IMR-90 (cell line): ENCODE measurements around the gene C10orf90. TPM values are rescaled to one million over a fixed set of nuclear protein-coding genes. Genes with fewer than 3 reads are reported as not detected.

ENCODE experiments used
- ATAC-seq: fragments of 200-7000 bp; cut with Tn5 transposase; 2 replicates; pipeline ENCODE4 v1.9.1; 2020; ENCODE audit warnings: low read depth, mild to moderate bottlenecking, moderate library complexity
- BruUV-seq: library from RNA; stranded (reverse); fragments of 400-500 nt; replicated peaks from 2 replicates; lab custom pipeline; 2021; lab: Mats Ljungman, UMichigan
- CTCF ChIA-PET: fragments of 300-600 bp; formaldehyde crosslinking; extraction: SDS; loops from one replicate; lab custom pipeline; 2021; ENCODE audit warnings: antibody characterized with exemption; lab: Yijun Ruan, JAX
- POLR2A ChIA-PET: fragments of 300-600 bp; sonication (Branson Sonifier 250); formaldehyde crosslinking; loops from one replicate; lab custom pipeline; 2022; ENCODE audit warnings: antibody characterized with exemption; ENCODE audit not compliant: unreplicated experiment; lab: Charles Lee
- DNase-seq: peaks from one replicate; pipeline ENCODE4 v3.0.0; 2013
- H2AFZ ChIP-seq: replicated peaks from 2 replicates; pipeline ENCODE3; 2013; ENCODE audit warnings: low read length, mild to moderate bottlenecking; ENCODE audit not compliant: poor library complexity
- H2AK5ac ChIP-seq: 2 replicates; pipeline ENCODE4 v1.6.1; 2013; ENCODE audit warnings: low read depth, low read length, inconsistent platforms
- H2AK9ac ChIP-seq: replicated peaks from 2 replicates; pipeline ENCODE3; 2013; ENCODE audit warnings: mild to moderate bottlenecking, low read depth, low read length, moderate library complexity; ENCODE audit not compliant: poor library complexity
- H2BK120ac ChIP-seq: 2 replicates; pipeline ENCODE4 v1.6.1; 2013; ENCODE audit warnings: low read depth, low read length, inconsistent platforms
- H2BK15ac ChIP-seq: 3 replicates; pipeline ENCODE4 v1.6.1; 2013; ENCODE audit warnings: low read depth, low read length, inconsistent platforms
- H2BK20ac ChIP-seq: 2 replicates; pipeline ENCODE4 v1.6.1; 2013; ENCODE audit warnings: low read depth, mild to moderate bottlenecking, inconsistent platforms, low read length, moderate library complexity
- H2BK5ac ChIP-seq: 2 replicates; pipeline ENCODE4 v1.6.1; 2013; ENCODE audit warnings: mild to moderate bottlenecking, low read depth, low read length, inconsistent platforms; ENCODE audit not compliant: poor library complexity, severe bottlenecking
- H3K14ac ChIP-seq: replicated peaks from 2 replicates; pipeline ENCODE4 v1.6.1; 2013; ENCODE audit warnings: low read depth, low read length, inconsistent platforms
- H3K18ac ChIP-seq: 2 replicates; pipeline ENCODE4 v1.6.1; 2013; ENCODE audit warnings: low read depth, low read length, control low read depth
- H3K23ac ChIP-seq: 2 replicates; pipeline ENCODE4 v1.6.1; 2013; ENCODE audit warnings: low read depth, low read length, inconsistent platforms
- H3K27ac ChIP-seq: 2 replicates; pipeline ENCODE4 v1.5.1; 2013; ENCODE audit warnings: mild to moderate bottlenecking, control low read depth, low read length; ENCODE audit not compliant: insufficient read depth
- H3K27me3 ChIP-seq: 2 replicates; pipeline ENCODE4 v1.6.1; 2013; ENCODE audit warnings: low read length; ENCODE audit not compliant: control insufficient read depth, insufficient read depth
- H3K36me3 ChIP-seq: 2 replicates; pipeline ENCODE4 v1.6.1; 2013; ENCODE audit warnings: low read length, mixed read lengths; ENCODE audit not compliant: control insufficient read depth, insufficient read depth
- H3K4ac ChIP-seq: 2 replicates; pipeline ENCODE4 v1.6.1; 2013; ENCODE audit warnings: low read depth, low read length, inconsistent platforms
- H3K4me1 ChIP-seq: 2 replicates; pipeline ENCODE4 v1.6.1; 2013; ENCODE audit warnings: low read length, mixed read lengths; ENCODE audit not compliant: control insufficient read depth, insufficient read depth
- H3K4me2 ChIP-seq: 2 replicates; pipeline ENCODE4 v1.6.1; 2013; ENCODE audit warnings: low read depth, mild to moderate bottlenecking, control low read depth, low read length, moderate library complexity
- H3K4me3 ChIP-seq: 2 replicates; pipeline ENCODE4 v1.5.1; 2013; ENCODE audit warnings: low read depth, mild to moderate bottlenecking, control low read depth, low read length, moderate library complexity; ENCODE audit not compliant: insufficient read depth
- H3K56ac ChIP-seq: 2 replicates; pipeline ENCODE4 v1.6.1; 2013; ENCODE audit warnings: low read length, inconsistent platforms; ENCODE audit not compliant: insufficient read depth; ENCODE audit errors: extremely low read depth
- H3K79me1 ChIP-seq, 2 experiments: 2 replicates each; pipeline ENCODE4 v1.6.1; 2013; ENCODE audit warnings: low read length in 2 of 2, inconsistent platforms in 1 of 2, low read depth in 1 of 2
- H3K9ac ChIP-seq: 2 replicates; pipeline ENCODE4 v1.6.1; 2013; ENCODE audit warnings: low read depth, low read length, control low read depth
- H3K9me1 ChIP-seq: 2 replicates; pipeline ENCODE4 v1.6.1; 2013; ENCODE audit warnings: low read length, inconsistent platforms; ENCODE audit not compliant: insufficient read depth
- H3K9me3 ChIP-seq: 2 replicates; pipeline ENCODE4 v1.6.1; 2013; ENCODE audit warnings: low read length; ENCODE audit not compliant: control insufficient read depth, insufficient read depth
- H4K20me1 ChIP-seq: 2 replicates; pipeline ENCODE4 v1.6.1; 2013; ENCODE audit warnings: low read length, inconsistent platforms; ENCODE audit not compliant: insufficient read depth
- H4K5ac ChIP-seq: 2 replicates; pipeline ENCODE4 v1.6.1; 2013; ENCODE audit warnings: mild to moderate bottlenecking, low read depth, low read length, control low read depth
- H4K8ac ChIP-seq, 2 experiments: 2 replicates each; pipeline ENCODE4 v1.6.1; 2013; ENCODE audit warnings: low read depth in 2 of 2, low read length in 2 of 2, control low read depth in 1 of 2, inconsistent platforms in 1 of 2
- H4K91ac ChIP-seq: 2 replicates; pipeline ENCODE4 v1.6.1; 2013; ENCODE audit warnings: low read depth, low read length, inconsistent platforms; ENCODE audit not compliant: insufficient read depth
- CEBPB ChIP-seq: IDR thresholded peaks from 2 replicates; pipeline ENCODE4 v1.6.1; 2012; ENCODE audit warnings: low read depth, low read length, improper control_type of control experiment
- MXI1 ChIP-seq: IDR thresholded peaks from 2 replicates; pipeline ENCODE4 v1.6.1; 2012; ENCODE audit warnings: low read depth, mild to moderate bottlenecking, low read length, moderate library complexity, borderline replicate concordance
- WGBS, 2 experiments: methylation state at CpG; one replicate each; pipeline versions ENCODE4 v1.1.5 to v1.1.7; 2013; ENCODE audit warnings: missing lambda C conversion rate in 2 of 2; ENCODE audit not compliant: insufficient read length in 1 of 2; ENCODE audit errors: extremely low coverage in 2 of 2; 5-methylcytosine and 5-hydroxymethylcytosine counted together
- dilution Hi-C: fragments of 300-500 bp; cut with HindIII; formaldehyde crosslinking; loops from one replicate; pipeline ENCODE4 v1.14.3; 2018; ENCODE audit warnings: low sequenced_read_pairs; ENCODE audit not compliant: unreplicated experiment
- in situ Hi-C: fragments of 300-500 bp; cut with MboI; formaldehyde crosslinking; loops from 3 replicates; pipeline ENCODE4 v1.14.3; 2019; ENCODE audit warnings: low sequenced_read_pairs, inconsistent platforms, mixed read lengths
- intact Hi-C: fragments of 100-400 bp; cut with micrococcal nuclease; formaldehyde crosslinking; loops from 2 replicates; pipeline ENCODE4 v1.10.0; 2022
- polyA plus RNA-seq, 3 experiments: library from polyadenylated mRNA; depleted of rRNA; stranded (reverse); fragments of >200 nt; gene quantifications; 2 replicates each; pipeline ENCODE4 v1.2.3, GENCODE V29; 2012; ENCODE audit warnings: low replicate concordance in 1 of 3
- total RNA-seq: library from RNA; depleted of rRNA; stranded (reverse); fragments of >200 nt; gene quantifications from 2 replicates; pipeline ENCODE4 v1.2.3, GENCODE V29; 2012

The C10orf90 gene
- total and polyA plus RNA-seq, 2 of the 4 experiments (the other 2 are of a cell fraction): 0.05 to 0.18 TPM

GRCh38 chr10:126458466-126458865 is 212.0 kb downstream of the C10orf90 start:
- Histone ChIP-seq H4K5ac (no peak overlapping the region), H2BK15ac (no peak overlapping the region), H2AFZ (no peak overlapping the region), H3K79me1 (no peaks in the 10 kb centered on the region), H3K56ac (no peak overlapping the region), H3K27me3 (peaks cover 6% of the 10 kb centered on the region), H3K9me3 (no peaks in the 10 kb centered on the region), H3K14ac (no peak overlapping the region), H3K4me3 (no peak overlapping the region), H4K20me1 (no peaks in the 10 kb centered on the region), H2BK20ac (no peak overlapping the region), H3K9me1 (no peaks in the 10 kb centered on the region), H3K18ac (no peak overlapping the region), H3K23ac (no peak overlapping the region), H2BK120ac (no peak overlapping the region), H3K4me2 (no peak overlapping the region), H2AK5ac (no peak overlapping the region), H3K9ac (no peak overlapping the region), H3K4ac (no peak overlapping the region), H2AK9ac (no peak overlapping the region), H4K8ac (no peak overlapping the region), H3K27ac (no peak overlapping the region), H4K91ac (no peak overlapping the region), H2BK5ac (no peak overlapping the region), H3K36me3 (no peaks in the 10 kb centered on the region), H3K4me1 (peaks cover 1% of the 10 kb centered on the region; the same call in 1 of the 2 replicates)
- intact Hi-C loops (loop anchor here (5.0 kb wide), 1 partner anchor 61 kb away; no protein-coding TSS in a partner anchor), in situ Hi-C loops (no loop called here), dilution Hi-C loops (no loop called here)
- BruUV-seq: no TSS peak
- ChIA-PET POLR2A (no interaction called here), CTCF (no interaction called here)
- DNase-seq: peak; percentile 30
- TF ChIP-seq MXI1 (no peak), CEBPB (peak; percentile 16; the same call in 1 of the 2 replicates)
- no CpG with 5 or more reads among the region's 1 CpG for WGBS, 2 experiments
- ATAC-seq: peak; percentile 45
